Dermis microvascular lymphatic vessel endothelial cell (primary cell): ENCODE measurements around the gene SLC16A3. TPM values are rescaled to one million over a fixed set of nuclear protein-coding genes. Genes with fewer than 3 reads are reported as not detected.
A peak's percentile ranks its signal among the peaks of the same experiment; 100 is the strongest.
"Not testable (repeated sequence)": the region's sequence is repeated elsewhere in the genome, so short reads cannot be mapped to it uniquely, and the experiment has no call there.

ENCODE experiments used
- DNase-seq, 2 donors: peaks; one replicate each; pipeline versions ENCODE4 v3.0.0 to v3.0.0-alpha.2; 2010; ENCODE audit warnings: low read depth in 2 of 2
- total RNA-seq: library from RNA; depleted of rRNA; stranded (reverse); fragments of >200 nt; gene quantifications from 2 replicates; pipeline ENCODE4 v1.2.1, GENCODE V29; 2014

The SLC16A3 gene
- total RNA-seq, 1 donor from 2014 or later: 62.3 TPM

- DNase-seq: peak in 1 of 2 donors; percentile 43
Measured at GRCh38 chr17:82204831-82205719, 23.8 kb upstream of the SLC16A3 start.

GRCh38 chr17:82205720-82206508 lies 22.9 kb upstream of the SLC16A3 start:
- DNase-seq: peak; percentile 61 to 83

- DNase-seq: not testable (repeated sequence)
Measured at GRCh38 chr17:82210655-82211054, 18.2 kb upstream of the SLC16A3 start.

GRCh38 chr17:82212331-82213250 lies 16.3 kb upstream of the SLC16A3 start, which contains the start of gene CCDC57:
TSS of gene CCDC57 (minus strand) at chr17:82212842. CDS start at chr17:82201944, 10,898 bp downstream.
- peak in 1 of 2 donors; percentile 82 for DNase-seq

GRCh38 chr17:82213251-82214011 lies 15.4 kb upstream of the SLC16A3 start:
- DNase-seq: peak in 1 of 2 donors; percentile 65

- DNase-seq: no peak
Measured at GRCh38 chr17:82214012-82214628, 14.7 kb upstream of the SLC16A3 start.

- no peak for DNase-seq
Measured at GRCh38 chr17:82215095-82215971, 13.5 kb upstream of the SLC16A3 start.

- no peak for DNase-seq
Measured at GRCh38 chr17:82215972-82216300, 12.9 kb upstream of the SLC16A3 start.

- peak in 1 of 2 donors; percentile 49 for DNase-seq
Measured at GRCh38 chr17:82216301-82217119, 12.3 kb upstream of the SLC16A3 start.

GRCh38 chr17:82217120-82217529 lies 11.7 kb upstream of the SLC16A3 start:
- DNase-seq: peak in 1 of 2 donors; percentile 42

- peak; percentile 74 to 85 for DNase-seq
Measured at GRCh38 chr17:82217530-82218204, 11.2 kb upstream of the SLC16A3 start.

GRCh38 chr17:82218349-82219075 lies 10.3 kb upstream of the SLC16A3 start:
- no peak for DNase-seq

- DNase-seq: no peak
Measured at GRCh38 chr17:82219083-82219482, 9.8 kb upstream of the SLC16A3 start.

GRCh38 chr17:82219753-82220709 lies 8.8 kb upstream of the SLC16A3 start:
- no peak for DNase-seq

GRCh38 chr17:82221341-82221902 lies 7.4 kb upstream of the SLC16A3 start:
- no peak for DNase-seq
